Chondrocyte (in vitro differentiated cells): Measurements from ENCODE around the gene ASTN2. TPM values are rescaled to one million over a fixed set of nuclear protein-coding genes. Genes with fewer than 3 reads are reported as not detected.

Source experiments
- DNase-seq: peaks from one replicate; pipeline ENCODE4 v3.0.0; 2021; ENCODE audit warnings: mixed read lengths, low spot score
- H3K27ac Mint-ChIP-seq: one replicate; pipeline ENCODE4 v1.8.0; 2021; ENCODE audit warnings: mild to moderate bottlenecking, moderate library complexity, mixed read lengths; ENCODE audit not compliant: unreplicated experiment
- H3K27me3 Mint-ChIP-seq: 2 replicates; pipeline ENCODE4 v1.8.0; 2021; ENCODE audit warnings: low read depth, mixed read lengths
- H3K36me3 Mint-ChIP-seq: 2 replicates; pipeline ENCODE4 v1.8.0; 2021; ENCODE audit warnings: low read depth, mixed read lengths
- H3K4me1 Mint-ChIP-seq: 2 replicates; pipeline ENCODE4 v1.8.0; 2021; ENCODE audit warnings: low read depth, mild to moderate bottlenecking, mixed read lengths
- H3K4me3 Mint-ChIP-seq: one replicate; pipeline ENCODE4 v1.8.0; 2021; ENCODE audit warnings: mild to moderate bottlenecking, moderate library complexity, mixed read lengths; ENCODE audit not compliant: unreplicated experiment
- H3K9me3 Mint-ChIP-seq: 2 replicates; pipeline ENCODE4 v1.8.0; 2021; ENCODE audit warnings: low read depth, mixed read lengths
- total RNA-seq: library from RNA; stranded (reverse); gene quantifications from 3 replicates; pipeline ENCODE4 v1.2.1, GENCODE V29; 2021
- TF ChIP-seq, protein P1 (sequence below): fragments of 200-600 bp; sonication (generic); IDR thresholded peaks from 2 replicates; pipeline ENCODE4 v1.5.0; 2021; ENCODE audit warnings: antibody characterized with exemption, mild to moderate bottlenecking, moderate library complexity

The ASTN2 gene
- total RNA-seq, 1 donor from 2014 or later, result 3.6 TPM

DNA sequence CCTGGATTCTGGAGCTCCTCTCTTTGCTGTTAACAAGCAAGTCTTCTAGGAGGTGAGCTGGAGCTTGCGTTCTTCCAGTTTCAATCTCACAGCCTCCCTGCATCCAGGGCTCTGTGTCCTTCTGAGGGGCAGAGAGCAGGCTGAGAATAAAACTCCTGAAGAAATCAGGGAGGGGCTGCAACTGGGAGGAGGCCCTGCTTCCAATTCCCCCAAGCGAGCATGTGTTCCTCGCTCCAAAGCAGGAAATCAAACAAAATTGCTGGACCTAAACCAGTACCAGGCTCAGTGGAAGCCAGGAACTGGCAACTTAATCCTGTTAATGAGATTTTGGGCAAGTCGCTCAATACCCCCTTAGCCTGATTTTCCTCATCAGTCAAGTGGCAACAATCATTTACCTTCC lies 181.8 kb downstream of the ASTN2 start:
- no peaks in the 10 kb centered on the region for H3K36me3 Mint-ChIP-seq
- TF ChIP-seq, protein P1, sequence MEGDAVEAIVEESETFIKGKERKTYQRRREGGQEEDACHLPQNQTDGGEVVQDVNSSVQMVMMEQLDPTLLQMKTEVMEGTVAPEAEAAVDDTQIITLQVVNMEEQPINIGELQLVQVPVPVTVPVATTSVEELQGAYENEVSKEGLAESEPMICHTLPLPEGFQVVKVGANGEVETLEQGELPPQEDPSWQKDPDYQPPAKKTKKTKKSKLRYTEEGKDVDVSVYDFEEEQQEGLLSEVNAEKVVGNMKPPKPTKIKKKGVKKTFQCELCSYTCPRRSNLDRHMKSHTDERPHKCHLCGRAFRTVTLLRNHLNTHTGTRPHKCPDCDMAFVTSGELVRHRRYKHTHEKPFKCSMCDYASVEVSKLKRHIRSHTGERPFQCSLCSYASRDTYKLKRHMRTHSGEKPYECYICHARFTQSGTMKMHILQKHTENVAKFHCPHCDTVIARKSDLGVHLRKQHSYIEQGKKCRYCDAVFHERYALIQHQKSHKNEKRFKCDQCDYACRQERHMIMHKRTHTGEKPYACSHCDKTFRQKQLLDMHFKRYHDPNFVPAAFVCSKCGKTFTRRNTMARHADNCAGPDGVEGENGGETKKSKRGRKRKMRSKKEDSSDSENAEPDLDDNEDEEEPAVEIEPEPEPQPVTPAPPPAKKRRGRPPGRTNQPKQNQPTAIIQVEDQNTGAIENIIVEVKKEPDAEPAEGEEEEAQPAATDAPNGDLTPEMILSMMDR, result no peak
- peaks cover 5% of the 10 kb centered on the region for H3K27me3 Mint-ChIP-seq
- H3K4me3 Mint-ChIP-seq, result no peak overlapping the region
- H3K9me3 Mint-ChIP-seq, result peaks cover 9% of the 10 kb centered on the region
- no peak for DNase-seq
- H3K4me1 Mint-ChIP-seq, result no peaks in the 10 kb centered on the region
- no peak overlapping the region for H3K27ac Mint-ChIP-seq

DNA sequence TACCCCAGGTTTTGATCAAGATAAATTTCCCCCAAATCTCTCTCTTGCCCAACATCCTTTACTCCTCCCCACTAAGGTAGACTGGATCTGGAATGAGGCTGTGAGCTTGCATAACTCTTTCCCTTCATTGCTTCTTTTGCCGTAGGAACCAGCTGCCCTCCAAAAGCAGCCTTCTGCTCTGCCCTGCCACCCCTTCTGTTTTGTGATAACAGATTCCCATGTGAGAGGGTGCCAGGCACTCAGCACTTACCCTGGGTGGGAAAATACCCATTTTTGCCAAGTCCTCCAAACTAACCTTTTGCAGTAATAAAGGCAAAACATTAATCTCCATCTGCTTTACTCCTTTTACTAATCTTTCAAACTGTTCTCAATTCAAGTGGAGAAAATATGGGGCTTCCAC lies 182.6 kb downstream of the ASTN2 start:
- H3K27ac Mint-ChIP-seq, result no peak overlapping the region
- DNase-seq, result no peak
- no peaks in the 10 kb centered on the region for H3K4me1 Mint-ChIP-seq
- H3K4me3 Mint-ChIP-seq, result no peak overlapping the region
- peaks cover 9% of the 10 kb centered on the region for H3K9me3 Mint-ChIP-seq
- TF ChIP-seq, protein P1, result no peak
- H3K27me3 Mint-ChIP-seq, result peaks cover 5% of the 10 kb centered on the region
- no peaks in the 10 kb centered on the region for H3K36me3 Mint-ChIP-seq

DNA sequence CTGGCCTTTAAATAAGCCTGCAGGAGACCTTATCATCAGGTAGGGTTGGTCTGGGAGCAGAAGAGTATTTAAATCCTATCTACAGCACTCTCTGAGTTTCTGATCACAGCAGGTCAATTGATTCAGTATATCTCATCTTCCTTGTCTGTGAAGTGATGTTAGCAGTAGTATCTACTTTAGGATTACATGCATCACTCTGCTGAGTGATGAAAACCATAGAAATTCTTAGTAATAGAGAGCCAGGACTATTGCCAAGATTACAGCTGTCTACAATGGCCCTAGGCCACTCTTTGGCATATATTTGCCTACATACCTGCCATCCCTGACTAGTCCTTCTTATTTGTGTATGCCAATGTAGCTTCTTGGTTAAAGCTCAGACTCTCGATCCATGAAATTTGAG lies 183.8 kb downstream of the ASTN2 start:
- peaks cover 9% of the 10 kb centered on the region for H3K9me3 Mint-ChIP-seq
- no peak overlapping the region for H3K4me3 Mint-ChIP-seq
- H3K27ac Mint-ChIP-seq, result no peak overlapping the region
- TF ChIP-seq, protein P1, result no peak
- no peaks in the 10 kb centered on the region for H3K4me1 Mint-ChIP-seq
- DNase-seq, result no peak
- no peaks in the 10 kb centered on the region for H3K36me3 Mint-ChIP-seq
- peaks cover 5% of the 10 kb centered on the region for H3K27me3 Mint-ChIP-seq

DNA sequence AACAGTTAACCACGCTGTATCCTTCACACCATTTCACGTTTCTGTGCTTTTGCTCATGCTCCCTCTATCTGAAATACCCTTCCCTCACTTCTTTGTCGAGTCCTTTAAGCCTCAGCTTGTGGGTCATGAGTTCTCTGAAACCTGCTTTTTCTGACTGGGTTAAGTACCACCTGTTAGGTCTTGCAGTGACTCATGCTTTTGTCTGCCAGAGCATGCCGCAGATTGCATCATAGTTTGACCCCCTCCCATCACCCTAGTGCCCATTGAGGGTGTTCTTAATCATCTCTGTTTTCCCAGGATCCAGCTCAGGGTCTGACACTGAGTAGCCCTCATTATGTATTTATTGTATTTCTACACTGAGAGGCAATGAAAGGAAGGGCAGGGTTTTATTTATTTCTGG lies 190.2 kb downstream of the ASTN2 start:
- Mint-ChIP-seq H3K27ac (no peak overlapping the region), H3K4me1 (no peaks in the 10 kb centered on the region), H3K36me3 (no peaks in the 10 kb centered on the region), H3K4me3 (no peak overlapping the region), H3K9me3 (peaks cover 16% of the 10 kb centered on the region), H3K27me3 (no peaks in the 10 kb centered on the region)
- no peak for DNase-seq
- TF ChIP-seq, protein P1, result no peak

DNA sequence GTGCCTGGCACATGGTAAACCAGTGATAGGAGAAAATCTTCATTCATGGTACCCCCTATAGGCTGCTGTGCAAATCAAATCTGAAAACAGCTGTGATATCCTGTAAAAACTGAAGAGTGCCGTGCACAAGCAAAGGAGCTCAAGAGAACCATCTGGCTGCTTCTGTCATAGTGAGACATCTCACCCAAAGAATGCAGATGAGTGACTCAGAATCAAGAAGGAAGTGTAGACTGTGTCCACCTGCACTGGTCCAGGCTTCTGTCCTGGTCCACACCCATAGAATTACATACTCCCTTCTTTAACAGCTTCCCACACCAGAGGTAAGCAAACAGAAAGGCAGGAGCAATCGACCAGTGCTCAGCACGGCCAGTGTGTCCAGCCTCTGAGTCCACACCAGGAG lies 195.9 kb downstream of the ASTN2 start:
- DNase-seq, result no peak
- no peaks in the 10 kb centered on the region for H3K4me1 Mint-ChIP-seq
- peaks cover 15% of the 10 kb centered on the region for H3K9me3 Mint-ChIP-seq
- TF ChIP-seq, protein P1, result no peak
- no peak overlapping the region for H3K27ac Mint-ChIP-seq
- H3K27me3 Mint-ChIP-seq, result no peaks in the 10 kb centered on the region
- H3K36me3 Mint-ChIP-seq, result no peaks in the 10 kb centered on the region
- no peak overlapping the region for H3K4me3 Mint-ChIP-seq
